ENCODE results near the gene C5orf15. TPM values are rescaled to one million over a fixed set of nuclear protein-coding genes. Genes with fewer than 3 reads are reported as not detected.

Gene C5orf15
- total and polyA plus RNA-seq, 9 of the 15 experiments (the other 6 are each of a cell fraction or from before 2014, with no cell fraction given), result 23.3 to 50.7 (median 35.5) TPM

DNA sequence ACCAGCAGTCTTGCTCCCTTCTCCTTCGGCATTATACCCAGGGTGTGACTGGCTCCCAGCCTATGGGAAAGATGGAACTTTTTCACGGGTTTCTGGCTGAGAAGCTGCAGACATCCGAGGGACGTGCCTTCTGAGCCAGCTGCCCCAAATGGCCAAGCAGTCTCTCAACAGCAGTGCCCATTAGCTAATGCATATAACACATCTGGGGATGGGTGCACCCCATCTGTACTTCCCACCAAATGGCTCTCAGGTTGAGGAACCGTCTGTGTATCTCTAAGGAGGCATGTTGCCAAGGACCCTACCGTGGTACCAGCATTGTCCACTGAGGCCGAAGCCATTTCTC lies 25.0 kb downstream of the C5orf15 start (continued):
- TF ChIP-seq, protein P1, sequence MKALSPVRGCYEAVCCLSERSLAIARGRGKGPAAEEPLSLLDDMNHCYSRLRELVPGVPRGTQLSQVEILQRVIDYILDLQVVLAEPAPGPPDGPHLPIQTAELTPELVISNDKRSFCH (CRISPR knock-in tag; IDR thresholded peaks at IDR 0.05), result no peak
- TF ChIP-seq, protein P1 (tag; IDR thresholded peaks at IDR 0.05), result no peak
- no peak for TF ChIP-seq RB1 (IDR thresholded peaks at IDR 0.05; ENCODE audit: low read depth)
- TF ChIP-seq RBM15 (IDR thresholded peaks at IDR 0.05; ENCODE audit: insufficient read depth, low read length), result no peak
- TF ChIP-seq ZNF699 (CRISPR knock-in tag; IDR thresholded peaks at IDR 0.05; ENCODE audit: insufficient replicate concordance), result no peak
- no peak for TF ChIP-seq ZNF354B (CRISPR knock-in tag; IDR thresholded peaks at IDR 0.05)
- no peak for TF ChIP-seq ZNF445 (CRISPR knock-in tag; IDR thresholded peaks at IDR 0.05; ENCODE audit: low read depth)
- no peak for TF ChIP-seq FOXM1 (IDR thresholded peaks at IDR 0.05; ENCODE audit: low read depth)
- TF ChIP-seq FOXM1 (CRISPR knock-in tag; IDR thresholded peaks at IDR 0.05; ENCODE audit: low read depth), result no peak
- no peak for TF ChIP-seq CEBPG (CRISPR knock-in tag; IDR thresholded peaks at IDR 0.05)
- TF ChIP-seq CEBPG (tag; conservative IDR thresholded peaks at IDR 0.05 in 1 of 2, IDR thresholded peaks at IDR 0.05 in 1 of 2), result no peak

Data from K562 (cell line).